HCT116 (cell line): Measurements from ENCODE around the gene MS4A4E. TPM values are rescaled to one million over a fixed set of nuclear protein-coding genes. Genes with fewer than 3 reads are reported as not detected.

Source experiments
- ATAC-seq: fragments of 200-7000 bp; cut with Tn5 transposase; 2 replicates; pipeline ENCODE4 v1.9.1; 2020; ENCODE audit warnings: mild to moderate bottlenecking, moderate library complexity
- BruUV-seq: library from RNA; stranded (reverse); fragments of 400-500 nt; replicated peaks from 2 replicates; lab custom pipeline; 2021; lab: Mats Ljungman, UMichigan
- CTCF ChIA-PET: fragments of 300-600 bp; sonication (Branson Sonifier 250); formaldehyde crosslinking; loops from one replicate; lab custom pipeline; 2021; ENCODE audit warnings: antibody characterized with exemption; lab: Charles Lee
- POLR2A ChIA-PET: fragments of 300-600, 350-600 bp; sonication (Branson Sonifier 250); formaldehyde crosslinking; loops from one replicate; lab custom pipeline; 2021; ENCODE audit warnings: antibody characterized with exemption; lab: Charles Lee
- RAD21 ChIA-PET, 2 experiments: fragments of 300-600 bp; sonication (Branson Sonifier 250); formaldehyde crosslinking; loops; one replicate each; lab custom pipeline; 2023; ENCODE audit warnings: low total read pairs in 2 of 2; ENCODE audit not compliant: uncharacterized antibody in 2 of 2, unreplicated experiment in 2 of 2, low non-redundant PET in 1 of 2; lab: Charles Lee
- DNase-seq: peaks from one replicate; pipeline ENCODE4 v3.0.0-alpha.2; 2010; ENCODE audit warnings: low read depth, low spot score
- H2AFZ ChIP-seq: fragments of 200-600 bp; shearing (Covaris generic), sonication (generic); 2 replicates; pipeline ENCODE4 v1.6.1; 2017; ENCODE audit warnings: low read depth, mixed run types, mixed read lengths, antibody characterized with exemption, low read length; ENCODE audit not compliant: poor library complexity, severe bottlenecking
- H3K27ac ChIP-seq: 2 replicates; pipeline ENCODE4 v1.5.1; 2012; ENCODE audit warnings: low read depth, low read length
- H3K27me3 ChIP-seq: fragments of 200-600 bp; sonication (generic); 2 replicates; pipeline ENCODE4 v1.6.1; 2016; ENCODE audit warnings: mixed run types, low read length, mixed read lengths; ENCODE audit not compliant: insufficient read depth
- H3K36me3 ChIP-seq, 2 experiments: fragments of 200-500 bp in 1 of 2; fragments of 200-600 bp in 1 of 2; sonication (Bioruptor generic) in 1 of 2; sonication (generic) in 1 of 2; 2 replicates each; pipeline versions ENCODE4 v1.5.1 to v1.6.1; 2014 to 2016; ENCODE audit warnings: low read length in 2 of 2, inconsistent platforms in 1 of 2, mixed read lengths in 1 of 2, mixed run types in 1 of 2; ENCODE audit not compliant: insufficient read depth in 2 of 2, control insufficient read depth in 1 of 2
- H3K4me1 ChIP-seq, 2 experiments: fragments of 200-600 bp in 1 of 2; sonication (generic) in 1 of 2; 2 replicates each; pipeline versions ENCODE4 v1.5.1 to v1.6.1; 2012 to 2017; ENCODE audit warnings: low read length in 2 of 2, inconsistent platforms in 1 of 2, mild to moderate bottlenecking in 1 of 2, mixed read lengths in 1 of 2, mixed run types in 1 of 2, moderate library complexity in 1 of 2; ENCODE audit not compliant: insufficient read depth in 2 of 2, control insufficient read depth in 1 of 2
- H3K4me2 ChIP-seq: fragments of 200-600 bp; sonication (generic); 2 replicates; pipeline ENCODE4 v1.6.1; 2017; ENCODE audit warnings: mixed run types, low read length, mixed read lengths
- H3K4me3 ChIP-seq, 2 experiments: fragments of 200-600 bp in 1 of 2; sonication (generic) in 1 of 2; replicated peaks in 1 of 2; 2 replicates each; pipeline ENCODE4 v1.5.1; 2011 to 2016; ENCODE audit warnings: low read length in 2 of 2, control low read depth in 1 of 2, low read depth in 1 of 2, mild to moderate bottlenecking in 1 of 2, mixed read lengths in 1 of 2, mixed run types in 1 of 2
- H3K79me2 ChIP-seq: fragments of 200-600 bp; sonication (generic); 2 replicates; pipeline ENCODE4 v1.6.1; 2017; ENCODE audit warnings: mild to moderate bottlenecking, mixed run types, low read length, moderate library complexity, mixed read lengths; ENCODE audit not compliant: insufficient read depth
- H3K9ac ChIP-seq: fragments of 200-600 bp; sonication (generic); 2 replicates; pipeline ENCODE4 v1.6.1; 2016; ENCODE audit warnings: low read length, mixed read lengths
- H3K9me2 ChIP-seq: fragments of 200-600 bp; sonication (generic), shearing (Covaris generic); 2 replicates; pipeline ENCODE4 v1.6.1; 2017; ENCODE audit warnings: mixed run types, mild to moderate bottlenecking, moderate library complexity; ENCODE audit not compliant: insufficient read depth
- H3K9me3 ChIP-seq, 2 experiments: fragments of 200-500 bp in 1 of 2; fragments of 200-600 bp in 1 of 2; sonication (Bioruptor generic) in 1 of 2; sonication (generic) in 1 of 2; 2 replicates each; pipeline ENCODE4 v1.6.1; 2014 to 2017; ENCODE audit warnings: low read length in 2 of 2, mixed read lengths in 2 of 2, inconsistent platforms in 1 of 2, low read depth in 1 of 2, mild to moderate bottlenecking in 1 of 2, mixed run types in 1 of 2, moderate library complexity in 1 of 2; ENCODE audit not compliant: control insufficient read depth in 1 of 2, insufficient read depth in 1 of 2
- H4K20me1 ChIP-seq: fragments of 200-600 bp; sonication (generic), shearing (Covaris generic); 2 replicates; pipeline ENCODE4 v1.6.1; 2017; ENCODE audit warnings: mixed run types, mild to moderate bottlenecking, moderate library complexity; ENCODE audit not compliant: insufficient read depth
- FOSL1 ChIP-seq: IDR thresholded peaks from 2 replicates; pipeline ENCODE4 v1.6.1; 2012; ENCODE audit warnings: low read depth
- JUND ChIP-seq: IDR thresholded peaks from 2 replicates; pipeline ENCODE4 v1.6.1; 2012
- MAX ChIP-seq: IDR thresholded peaks from 2 replicates; pipeline ENCODE4 v1.6.1; 2012
- POLR2A ChIP-seq: IDR thresholded peaks from 2 replicates; pipeline ENCODE4 v1.7.0; 2011; ENCODE audit warnings: borderline replicate concordance; ENCODE audit not compliant: insufficient read depth, insufficient read length; ENCODE audit errors: extremely low read depth
- POLR2AphosphoS5 ChIP-seq: IDR thresholded peaks from 2 replicates; pipeline ENCODE4 v1.6.1; 2011; ENCODE audit warnings: mild to moderate bottlenecking, low read depth, low read length, moderate library complexity
- SIN3A ChIP-seq: IDR thresholded peaks from 2 replicates; pipeline ENCODE4 v1.6.1; 2012; ENCODE audit warnings: low read depth
- SP1 ChIP-seq: IDR thresholded peaks from 2 replicates; pipeline ENCODE4 v1.6.1; 2012; ENCODE audit warnings: low read depth
- SRF ChIP-seq: IDR thresholded peaks from 2 replicates; pipeline ENCODE4 v1.6.1; 2012; ENCODE audit warnings: low read depth
- TCF7L2 ChIP-seq: IDR thresholded peaks from 2 replicates; pipeline ENCODE4 v1.7.0; 2011; ENCODE audit warnings: borderline replicate concordance, inconsistent platforms; ENCODE audit not compliant: insufficient read depth, insufficient read length; ENCODE audit errors: extremely low read depth
- ZBTB33 ChIP-seq: IDR thresholded peaks from 2 replicates; pipeline ENCODE4 v1.6.1; 2011; ENCODE audit warnings: mild to moderate bottlenecking, low read length, moderate library complexity; ENCODE audit not compliant: insufficient replicate concordance; ENCODE audit errors: extremely low read depth
- intact Hi-C: fragments of 100-400 bp; cut with micrococcal nuclease; formaldehyde crosslinking; loops from 2 replicates; pipeline ENCODE4 v1.10.0; 2022
- total RNA-seq: library from RNA; stranded (reverse); gene quantifications from one replicate; pipeline ENCODE4 v1.2.1, GENCODE V29; 2021; ENCODE audit not compliant: unreplicated experiment

Gene MS4A4E
- total RNA-seq, 1 experiment from 2014 or later: not detected

GRCh38 chr11:60257956-60258722 lies 15.2 kb upstream of the MS4A4E start:
- RAD21 ChIA-PET: no interaction called here
- Histone ChIP-seq H2AFZ (no peak overlapping the region), H3K27ac (no peak overlapping the region), H3K9me3 (no peaks in the 10 kb centered on the region; a peak in 1 of 4 replicates), H4K20me1 (no peaks in the 10 kb centered on the region), H3K79me2 (no peaks in the 10 kb centered on the region), H3K27me3 (no peaks in the 10 kb centered on the region), H3K4me2 (no peak overlapping the region), H3K9ac (no peak overlapping the region), H3K36me3 (no peaks in the 10 kb centered on the region), H3K9me2 (no peaks in the 10 kb centered on the region), H3K4me1 (no peaks in the 10 kb centered on the region), H3K4me3 (no peak overlapping the region)
- intact Hi-C loops: no loop called here
- no peak for ATAC-seq
- TF ChIP-seq MAX: no peak
- no peak for TF ChIP-seq POLR2A
- no peak for TF ChIP-seq FOSL1
- TF ChIP-seq SRF: no peak
- no peak for TF ChIP-seq TCF7L2
- TF ChIP-seq SIN3A: no peak
- no peak for TF ChIP-seq JUND
- no peak for TF ChIP-seq ZBTB33
- TF ChIP-seq POLR2AphosphoS5: no peak
- TF ChIP-seq SP1: no peak
- BruUV-seq: no TSS peak
- no peak for DNase-seq
- CTCF ChIA-PET: no interaction called here
- POLR2A ChIA-PET: no interaction called here
